ENCODE data around the gene TSPYL2. TPM values are rescaled to one million over a fixed set of nuclear protein-coding genes. Genes with fewer than 3 reads are reported as not detected.

Gene TSPYL2
- total RNA-seq, 1 donor from 2014 or later, result 18.9 TPM

GRCh38 chrX:53078943-53079342, 3.2 kb upstream of the TSPYL2 start:
- intact Hi-C loops (cut with micrococcal nuclease), result loop anchor here (10.0 kb wide), 1 partner anchor 206 kb away; the partner anchor contains the start of gene IQSEC2

- intact Hi-C loops (cut with micrococcal nuclease), result loop anchor here (5.0 to 10.0 kb wide), 4 partner anchors 146 to 1921 kb away; partner anchors contain the start of genes APEX2, FAM120C, KDM5C and RIBC1
Measured at GRCh38 chrX:53080628-53081580, 1.3 kb upstream of the TSPYL2 start.

GRCh38 chrX:53082773-53083616, 828 bp downstream of the TSPYL2 start:
- intact Hi-C loops (cut with micrococcal nuclease), result loop anchor here (5.0 to 10.0 kb wide), 4 partner anchors 144 to 1919 kb away; partner anchors contain the start of genes APEX2, FAM120C, KDM5C and RIBC1

GRCh38 chrX:53084043-53084570, 1.9 kb downstream of the TSPYL2 start:
- intact Hi-C loops (cut with micrococcal nuclease), result loop anchor here (5.0 to 10.0 kb wide), 4 partner anchors 143 to 1918 kb away; partner anchors contain the start of genes APEX2, FAM120C, KDM5C and RIBC1

GRCh38 chrX:53084863-53085262, 2.7 kb downstream of the TSPYL2 start:
- intact Hi-C loops (cut with micrococcal nuclease), result loop anchor here (5.0 to 10.0 kb wide), 4 partner anchors 142 to 1917 kb away; partner anchors contain the start of genes APEX2, FAM120C, KDM5C and RIBC1

- intact Hi-C loops (cut with micrococcal nuclease), result loop anchor here (10.0 kb wide), 1 partner anchor 339 kb away; the partner anchor contains the start of genes RIBC1 and SMC1A
Measured at GRCh38 chrX:53085661-53086229, 3.6 kb downstream of the TSPYL2 start.

GRCh38 chrX:53086464-53086863, 4.3 kb downstream of the TSPYL2 start:
- intact Hi-C loops (cut with micrococcal nuclease), result loop anchor here (10.0 kb wide), 1 partner anchor 338 kb away; the partner anchor contains the start of genes RIBC1 and SMC1A

GRCh38 chrX:53087388-53087831, 5.2 kb downstream of the TSPYL2 start:
- intact Hi-C loops (cut with micrococcal nuclease), result loop anchor here (10.0 kb wide), 1 partner anchor 337 kb away; the partner anchor contains the start of genes RIBC1 and SMC1A

GRCh38 chrX:53088136-53088974, 6.2 kb downstream of the TSPYL2 start:
- intact Hi-C loops (cut with micrococcal nuclease), result loop anchor here (10.0 kb wide), 1 partner anchor 336 kb away; the partner anchor contains the start of genes RIBC1 and SMC1A

GRCh38 chrX:53089224-53089842, 7.2 kb downstream of the TSPYL2 start:
- intact Hi-C loops (cut with micrococcal nuclease), result loop anchor here (1.0 to 10.0 kb wide), 2 partner anchors 18 to 335 kb away; partner anchors contain the start of genes RIBC1 and SMC1A

- intact Hi-C loops (cut with micrococcal nuclease), result loop anchor here (1.0 to 10.0 kb wide), 4 partner anchors 19 to 952 kb away; partner anchors contain the start of genes PHF8, RIBC1 and SMC1A
Measured at GRCh38 chrX:53089925-53090324, 7.8 kb downstream of the TSPYL2 start.

- intact Hi-C loops (cut with micrococcal nuclease), result loop anchor here (5.0 kb wide), 2 partner anchors 131 to 951 kb away; partner anchors contain the start of gene PHF8
Measured at GRCh38 chrX:53091354-53091753, 9.2 kb downstream of the TSPYL2 start.

- intact Hi-C loops (cut with micrococcal nuclease), result loop anchor here (1.0 to 5.0 kb wide), 3 partner anchors 22 to 949 kb away; partner anchors contain the start of gene PHF8
Measured at GRCh38 chrX:53093177-53093655, 11.0 kb downstream of the TSPYL2 start.

- intact Hi-C loops (cut with micrococcal nuclease), result loop anchor here (1.0 to 5.0 kb wide), 4 partner anchors 23 to 948 kb away; partner anchors contain the start of gene PHF8
Measured at GRCh38 chrX:53093748-53094581, 11.8 kb downstream of the TSPYL2 start, which contains the start of gene KANTR. Gene KANTR, plus strand, starts transcription at chrX:53094142. Its CDS starts 30,131 bp downstream, at chrX:53124273.

- intact Hi-C loops (cut with micrococcal nuclease), result loop anchor here (1.0 to 5.0 kb wide), 3 partner anchors 99 to 948 kb away; partner anchors contain the start of gene PHF8
Measured at GRCh38 chrX:53094582-53094905, 12.4 kb downstream of the TSPYL2 start.

GRCh38 chrX:53095796-53096195, 13.6 kb downstream of the TSPYL2 start:
- intact Hi-C loops (cut with micrococcal nuclease), result no loop called here

GRCh38 chrX:53114864-53115549, 32.8 kb downstream of the TSPYL2 start:
- intact Hi-C loops (cut with micrococcal nuclease), result no loop called here

All from T-helper 2 cell treated with Interferon-gamma antibody and Interleukin-4, amounts not matched to agents 100 ng/mL and 5 ng/mL, for 36 hours (primary cell).